Ishikawa (cell line): Measurements from ENCODE around the gene SLC9A7.

Experiments
- CEBPB ChIP-seq: IDR thresholded peaks from 2 replicates; pipeline ENCODE4 v1.6.1; 2012
- CREB1 ChIP-seq: IDR thresholded peaks from 2 replicates; pipeline ENCODE4 v1.6.1; 2012; ENCODE audit warnings: low read depth
- EGR1 ChIP-seq: IDR thresholded peaks from 2 replicates; pipeline ENCODE4 v1.6.1; 2012
- EP300 ChIP-seq: IDR thresholded peaks from 2 replicates; pipeline ENCODE4 v1.6.1; 2012; ENCODE audit warnings: borderline replicate concordance
- FOXM1 ChIP-seq: IDR thresholded peaks from 2 replicates; pipeline ENCODE4 v1.6.1; 2012; ENCODE audit warnings: low read depth, borderline replicate concordance
- NFIC ChIP-seq: IDR thresholded peaks from 2 replicates; pipeline ENCODE4 v1.6.1; 2012
- RAD21 ChIP-seq: IDR thresholded peaks from 2 replicates; pipeline ENCODE4 v1.6.1; 2012; ENCODE audit warnings: low read depth
- TAF1 ChIP-seq: IDR thresholded peaks from 2 replicates; pipeline ENCODE4 v1.6.1; 2012; ENCODE audit warnings: low read depth, mild to moderate bottlenecking
- TCF12 ChIP-seq: IDR thresholded peaks from 2 replicates; pipeline ENCODE4 v1.6.1; 2012; ENCODE audit warnings: low read depth
- TEAD4 ChIP-seq: IDR thresholded peaks from 2 replicates; pipeline ENCODE4 v1.6.1; 2012
- YY1 ChIP-seq: IDR thresholded peaks from 2 replicates; pipeline ENCODE4 v1.6.1; 2012; ENCODE audit warnings: low read depth
- ZBTB7A ChIP-seq: IDR thresholded peaks from 2 replicates; pipeline ENCODE4 v1.6.1; 2012; ENCODE audit warnings: low read depth
- TF ChIP-seq, protein P1 (sequence below): IDR thresholded peaks from 2 replicates; pipeline ENCODE4 v1.6.1; 2012
- TF ChIP-seq, protein P2 (sequence below): IDR thresholded peaks from 2 replicates; pipeline ENCODE4 v1.6.1; 2012; ENCODE audit warnings: low read depth, mild to moderate bottlenecking
- TF ChIP-seq, protein P3 (sequence below): IDR thresholded peaks from 2 replicates; pipeline ENCODE4 v1.6.1; 2012

The SLC9A7 gene

DNA sequence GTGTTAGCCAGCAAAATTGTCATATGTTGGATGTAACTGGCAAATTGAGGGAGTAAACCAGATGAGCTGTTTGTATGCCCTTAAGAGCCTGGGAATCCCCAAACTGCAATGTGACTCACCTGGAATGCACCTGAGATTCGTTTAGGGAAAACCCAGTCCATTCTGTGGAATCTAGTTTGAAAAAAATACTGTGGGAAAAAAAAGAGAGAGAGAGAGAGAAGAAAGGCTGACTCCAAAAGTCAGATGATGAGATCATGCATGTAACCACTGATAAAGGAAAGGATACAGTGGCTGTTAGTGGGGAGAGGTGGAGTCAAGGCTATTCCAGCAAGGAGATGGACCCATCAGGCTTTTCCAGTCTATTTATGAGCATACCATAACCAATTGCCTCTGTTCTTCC lies 48.5 kb downstream of the SLC9A7 start:
- TF ChIP-seq, protein P1, sequence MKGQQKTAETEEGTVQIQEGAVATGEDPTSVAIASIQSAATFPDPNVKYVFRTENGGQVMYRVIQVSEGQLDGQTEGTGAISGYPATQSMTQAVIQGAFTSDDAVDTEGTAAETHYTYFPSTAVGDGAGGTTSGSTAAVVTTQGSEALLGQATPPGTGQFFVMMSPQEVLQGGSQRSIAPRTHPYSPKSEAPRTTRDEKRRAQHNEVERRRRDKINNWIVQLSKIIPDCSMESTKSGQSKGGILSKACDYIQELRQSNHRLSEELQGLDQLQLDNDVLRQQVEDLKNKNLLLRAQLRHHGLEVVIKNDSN, result no peak
- no peak for TF ChIP-seq YY1
- TF ChIP-seq TCF12, result no peak
- no peak for TF ChIP-seq FOXM1
- TF ChIP-seq EGR1, result no peak
- TF ChIP-seq EP300, result no peak
- no peak for TF ChIP-seq TEAD4
- no peak for TF ChIP-seq RAD21
- no peak for TF ChIP-seq CREB1
- TF ChIP-seq TAF1, result no peak
- TF ChIP-seq, protein P2, sequence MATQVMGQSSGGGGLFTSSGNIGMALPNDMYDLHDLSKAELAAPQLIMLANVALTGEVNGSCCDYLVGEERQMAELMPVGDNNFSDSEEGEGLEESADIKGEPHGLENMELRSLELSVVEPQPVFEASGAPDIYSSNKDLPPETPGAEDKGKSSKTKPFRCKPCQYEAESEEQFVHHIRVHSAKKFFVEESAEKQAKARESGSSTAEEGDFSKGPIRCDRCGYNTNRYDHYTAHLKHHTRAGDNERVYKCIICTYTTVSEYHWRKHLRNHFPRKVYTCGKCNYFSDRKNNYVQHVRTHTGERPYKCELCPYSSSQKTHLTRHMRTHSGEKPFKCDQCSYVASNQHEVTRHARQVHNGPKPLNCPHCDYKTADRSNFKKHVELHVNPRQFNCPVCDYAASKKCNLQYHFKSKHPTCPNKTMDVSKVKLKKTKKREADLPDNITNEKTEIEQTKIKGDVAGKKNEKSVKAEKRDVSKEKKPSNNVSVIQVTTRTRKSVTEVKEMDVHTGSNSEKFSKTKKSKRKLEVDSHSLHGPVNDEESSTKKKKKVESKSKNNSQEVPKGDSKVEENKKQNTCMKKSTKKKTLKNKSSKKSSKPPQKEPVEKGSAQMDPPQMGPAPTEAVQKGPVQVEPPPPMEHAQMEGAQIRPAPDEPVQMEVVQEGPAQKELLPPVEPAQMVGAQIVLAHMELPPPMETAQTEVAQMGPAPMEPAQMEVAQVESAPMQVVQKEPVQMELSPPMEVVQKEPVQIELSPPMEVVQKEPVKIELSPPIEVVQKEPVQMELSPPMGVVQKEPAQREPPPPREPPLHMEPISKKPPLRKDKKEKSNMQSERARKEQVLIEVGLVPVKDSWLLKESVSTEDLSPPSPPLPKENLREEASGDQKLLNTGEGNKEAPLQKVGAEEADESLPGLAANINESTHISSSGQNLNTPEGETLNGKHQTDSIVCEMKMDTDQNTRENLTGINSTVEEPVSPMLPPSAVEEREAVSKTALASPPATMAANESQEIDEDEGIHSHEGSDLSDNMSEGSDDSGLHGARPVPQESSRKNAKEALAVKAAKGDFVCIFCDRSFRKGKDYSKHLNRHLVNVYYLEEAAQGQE, result no peak
- TF ChIP-seq, protein P3, sequence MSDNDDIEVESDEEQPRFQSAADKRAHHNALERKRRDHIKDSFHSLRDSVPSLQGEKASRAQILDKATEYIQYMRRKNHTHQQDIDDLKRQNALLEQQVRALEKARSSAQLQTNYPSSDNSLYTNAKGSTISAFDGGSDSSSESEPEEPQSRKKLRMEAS, result no peak
- no peak for TF ChIP-seq NFIC
- TF ChIP-seq ZBTB7A, result no peak
- TF ChIP-seq CEBPB, result no peak

DNA sequence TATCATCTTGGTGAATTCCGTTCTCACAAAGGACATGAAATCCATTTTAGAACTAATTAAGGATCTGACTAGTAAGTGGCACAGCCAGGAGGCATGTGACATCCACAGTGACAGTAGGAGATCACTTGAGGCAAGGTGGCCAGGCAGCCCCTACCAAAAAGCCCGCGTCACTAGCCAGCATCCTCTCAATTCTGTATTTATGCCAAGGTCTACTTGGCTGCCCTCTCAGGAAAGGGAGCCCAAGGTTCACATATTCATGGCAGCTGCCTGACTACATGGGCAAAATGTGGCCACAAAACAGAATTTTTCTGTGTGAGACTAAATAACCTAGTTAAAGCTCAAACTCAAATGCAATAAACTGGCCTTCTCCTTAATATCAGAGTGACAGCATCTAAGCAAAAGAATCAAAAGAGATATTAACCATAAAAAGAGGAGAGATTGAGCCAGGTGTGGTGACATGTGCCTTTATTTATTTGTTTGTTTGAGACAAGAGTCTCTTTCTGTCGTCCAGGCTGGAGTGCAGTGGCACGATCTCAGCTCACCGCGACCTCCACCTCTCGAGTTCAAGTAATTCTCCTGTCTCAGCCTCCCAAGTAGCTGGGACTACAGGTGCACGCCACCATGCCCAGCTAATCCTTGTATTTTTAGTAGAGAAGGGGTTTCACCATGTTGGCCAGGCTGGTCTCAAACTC lies 51.5 kb downstream of the SLC9A7 start:
- TF ChIP-seq TCF12 (no peak), TEAD4 (no peak), ZBTB7A (no peak), RAD21 (no peak), CREB1 (no peak), EGR1 (no peak), TAF1 (no peak), YY1 (no peak), EP300 (no peak), NFIC (no peak), FOXM1 (no peak), CEBPB (no peak)
- TF ChIP-seq, protein P1, result no peak
- TF ChIP-seq, protein P3, result no peak
- TF ChIP-seq, protein P2, result no peak

DNA sequence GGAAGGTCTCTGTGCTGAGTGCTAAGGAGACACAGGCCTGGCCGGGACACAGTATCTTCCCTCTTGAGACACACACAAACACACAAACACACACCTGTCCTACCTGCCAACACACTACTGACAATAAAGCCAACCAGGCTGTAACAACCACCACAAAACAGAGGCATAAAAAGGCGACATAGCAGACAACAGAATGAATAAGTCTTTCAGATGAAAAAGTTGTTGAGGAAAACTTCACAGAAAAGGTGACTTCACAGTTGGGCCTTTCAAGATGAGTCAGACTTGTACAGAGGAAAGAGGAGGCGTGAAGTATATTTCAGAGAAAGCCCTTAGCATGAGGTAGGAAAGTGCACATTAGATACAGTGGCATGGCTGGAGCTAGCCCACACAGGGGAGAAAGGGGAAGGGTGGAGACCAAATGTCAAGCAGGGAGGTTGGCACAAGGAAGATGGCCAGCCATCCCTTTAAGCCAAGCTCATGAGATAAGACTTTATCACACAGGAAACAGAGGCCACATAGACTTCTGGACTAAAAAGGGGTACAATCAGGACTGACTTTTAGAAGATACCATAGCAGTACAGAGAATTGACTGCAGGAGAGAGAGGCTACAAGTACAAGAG lies 54.0 kb downstream of the SLC9A7 start:
- TF ChIP-seq TCF12 (no peak), FOXM1 (no peak), ZBTB7A (no peak), CEBPB (no peak), EP300 (no peak), TEAD4 (no peak), RAD21 (no peak), NFIC (no peak), CREB1 (no peak), EGR1 (no peak)
- TF ChIP-seq, protein P3, result no peak
- TF ChIP-seq, protein P2, result no peak
- TF ChIP-seq, protein P1, result no peak
